Measurements from ENCODE around the gene CABP7.
A peak's percentile ranks its signal among the peaks of the same experiment; 100 is the strongest.

Gene CABP7

GRCh38 chr22:29702000-29702930 is 17.5 kb upstream of the CABP7 start:
- DNase-seq: peak in 4 of 56 donors; percentile 22 to 52 (median 38)

- peak in 29 of 56 donors; percentile 9 to 76 (median 32) for DNase-seq
Observed at GRCh38 chr22:29702931-29703501, 16.8 kb upstream of the CABP7 start.

- DNase-seq: no peak
Observed at GRCh38 chr22:29703569-29704195, 16.1 kb upstream of the CABP7 start.

- peak in 53 of 56 donors; percentile 22 to 90 (median 73) for DNase-seq
Observed at GRCh38 chr22:29704528-29705285, 15.1 kb upstream of the CABP7 start.

- DNase-seq: no peak
Observed at GRCh38 chr22:29705651-29706050, 14.2 kb upstream of the CABP7 start.

GRCh38 chr22:29706486-29706885 is 13.3 kb upstream of the CABP7 start:
- no peak for DNase-seq

GRCh38 chr22:29707010-29707409 is 12.8 kb upstream of the CABP7 start:
- no peak for DNase-seq

- DNase-seq: no peak
Observed at GRCh38 chr22:29707471-29707870, 12.3 kb upstream of the CABP7 start.

GRCh38 chr22:29710193-29710592 is 9.6 kb upstream of the CABP7 start:
- DNase-seq: no peak

- peak in 1 of 56 donors; percentile 18 for DNase-seq
Observed at GRCh38 chr22:29710922-29711593, 8.7 kb upstream of the CABP7 start.

GRCh38 chr22:29712119-29712518 is 7.7 kb upstream of the CABP7 start:
- no peak for DNase-seq

GRCh38 chr22:29713156-29713727 is 6.6 kb upstream of the CABP7 start:
- no peak for DNase-seq

- DNase-seq: no peak
Observed at GRCh38 chr22:29715240-29715639, 4.6 kb upstream of the CABP7 start.

GRCh38 chr22:29715705-29716104 is 4.1 kb upstream of the CABP7 start:
- DNase-seq: no peak

GRCh38 chr22:29716814-29717545 is 2.8 kb upstream of the CABP7 start:
- DNase-seq: peak in 51 of 56 donors; percentile 6 to 87 (median 61)

- no peak for DNase-seq
Observed at GRCh38 chr22:29717789-29718188, 2.0 kb upstream of the CABP7 start.

GRCh38 chr22:29718949-29719898 is 579 bp upstream of the CABP7 start:
- no peak for DNase-seq

GRCh38 chr22:29720811-29721323 is 1.1 kb downstream of the CABP7 start:
- no peak for DNase-seq
